ENCODE results near the gene GLIS1.

The GLIS1 gene

DNA sequence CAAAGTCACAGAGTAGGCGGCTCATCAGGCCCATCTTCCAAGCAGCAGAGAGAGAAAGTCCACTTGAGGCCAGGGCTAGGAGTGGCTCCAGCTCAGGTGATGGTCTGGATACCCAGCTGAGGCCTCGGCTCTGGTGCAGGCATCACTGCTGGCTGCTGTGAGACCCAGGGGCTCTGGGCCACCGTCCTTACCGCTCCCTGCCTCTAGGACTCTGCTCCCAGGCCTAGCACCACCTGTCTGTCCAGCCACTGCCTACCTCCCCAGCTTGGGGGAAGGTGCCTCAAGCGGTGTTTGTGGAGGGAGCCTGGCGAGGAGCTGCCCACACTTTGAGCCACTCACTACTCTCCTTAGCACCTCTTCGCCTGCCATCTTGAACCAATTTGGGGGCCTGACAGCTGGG is 221.9 kb downstream of the GLIS1 start:
- no peak for DNase-seq (ENCODE audit: low read depth in 4 of 4, low spot score in 1 of 4)

DNA sequence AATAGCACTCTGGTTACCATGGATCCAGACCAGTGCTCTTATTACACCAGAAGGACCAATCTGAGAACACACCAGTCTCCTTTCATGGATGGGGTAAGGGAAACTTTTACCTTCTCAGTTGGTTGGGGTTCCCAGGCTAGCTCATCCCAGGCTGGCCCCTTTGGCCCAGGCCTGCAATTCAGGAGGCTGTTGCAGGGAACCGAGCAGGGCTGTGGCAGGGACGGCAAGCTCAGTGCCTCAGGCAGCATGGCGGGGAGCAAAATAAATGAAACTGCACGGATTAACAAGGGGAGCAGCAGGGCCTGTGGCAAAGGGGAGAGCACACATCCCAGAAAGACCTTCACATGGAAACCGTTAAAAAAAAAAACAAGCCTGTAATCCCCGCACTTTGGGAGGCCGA is 222.8 kb downstream of the GLIS1 start:
- no peak for DNase-seq (ENCODE audit: low read depth in 4 of 4, low spot score in 1 of 4)

DNA sequence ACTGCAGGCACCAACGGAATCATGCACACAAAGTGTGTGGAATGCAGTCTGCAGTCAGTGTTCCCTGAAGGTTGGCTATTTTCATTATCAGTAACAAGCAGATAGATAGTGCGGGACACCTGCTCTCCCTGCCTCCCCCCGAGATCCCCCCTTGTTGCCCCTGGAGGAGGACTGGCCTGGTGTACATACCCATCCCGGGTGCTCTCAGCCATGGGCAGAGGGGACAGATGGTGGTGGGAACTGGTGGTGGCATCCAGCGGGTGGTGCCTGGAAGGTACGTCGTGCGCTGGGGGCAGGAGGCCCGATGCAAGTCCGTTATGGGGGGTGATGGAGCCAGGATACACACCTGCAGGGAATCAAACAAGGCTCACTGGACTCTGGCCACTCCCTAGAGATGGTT is 224.5 kb downstream of the GLIS1 start:
- no peak for DNase-seq (ENCODE audit: low read depth in 4 of 4, low spot score in 1 of 4)

DNA sequence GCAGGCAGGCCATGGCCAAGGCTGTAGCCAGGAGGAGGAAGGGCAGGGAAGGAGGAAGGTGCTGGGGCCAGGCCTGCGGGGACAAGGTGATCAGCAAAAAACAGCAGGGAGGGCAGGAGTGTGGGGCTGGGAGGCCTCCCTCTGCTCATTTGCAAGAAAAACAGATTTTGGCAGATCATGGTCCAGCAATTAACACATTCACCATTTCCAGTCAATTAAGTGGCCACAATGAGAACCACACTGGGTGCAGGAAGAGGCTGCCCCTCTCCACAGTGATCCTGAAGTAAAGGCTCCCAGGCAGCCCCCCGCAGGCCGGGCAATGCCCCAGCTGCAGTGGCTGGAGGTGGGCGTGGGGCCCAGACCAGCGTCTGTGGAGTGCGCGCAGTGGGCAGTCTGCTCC is 225.1 kb downstream of the GLIS1 start:
- DNase-seq (ENCODE audit: low read depth in 4 of 4, low spot score in 1 of 4): no peak

DNA sequence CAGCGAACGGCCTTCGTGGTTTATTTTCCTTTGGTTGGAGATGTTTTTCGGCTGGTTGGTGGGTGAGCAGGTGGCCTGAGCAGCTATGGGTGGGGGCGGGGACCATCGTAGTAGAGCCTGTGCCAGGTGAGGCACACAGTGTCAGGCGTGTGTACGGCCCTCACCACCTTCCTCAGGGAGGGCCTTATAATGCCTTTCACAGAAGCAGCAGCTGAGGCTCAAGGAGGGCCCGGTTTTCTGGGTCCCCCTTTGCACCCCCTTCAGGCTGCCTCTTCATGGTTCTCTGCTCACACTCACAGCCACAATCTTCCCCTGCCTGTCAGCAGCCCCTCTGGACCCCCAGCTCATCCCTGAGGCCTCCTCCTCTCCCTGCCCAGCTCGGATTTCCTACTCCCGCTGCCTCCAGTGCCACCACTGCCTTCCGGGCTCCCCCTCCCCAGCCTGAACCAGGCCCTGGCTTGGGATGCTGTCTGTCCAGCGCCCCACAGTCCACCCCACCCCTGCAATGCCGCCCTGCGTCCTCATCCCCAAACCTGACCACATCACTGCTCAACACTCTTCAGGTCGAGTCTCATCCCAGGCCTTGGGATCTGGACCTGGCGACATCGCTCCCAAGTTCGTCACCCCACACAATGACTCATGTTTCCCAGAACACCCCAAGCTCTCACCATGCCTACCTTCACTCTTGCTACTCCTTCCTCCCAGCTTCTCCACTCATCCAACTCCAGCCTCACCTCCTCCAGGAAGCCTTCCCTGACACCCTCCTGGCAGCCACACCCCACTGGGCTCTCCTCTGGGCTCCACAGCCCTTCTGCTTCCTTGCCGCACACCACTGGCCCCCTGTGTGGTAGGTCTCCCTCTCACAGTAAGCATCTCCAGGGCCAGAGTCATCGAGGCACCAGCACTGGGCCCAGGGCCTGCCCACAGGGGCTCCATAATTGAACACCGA is 225.9 kb downstream of the GLIS1 start:
- DNase-seq (ENCODE audit: low read depth in 4 of 4, low spot score in 1 of 4): no peak

DNA sequence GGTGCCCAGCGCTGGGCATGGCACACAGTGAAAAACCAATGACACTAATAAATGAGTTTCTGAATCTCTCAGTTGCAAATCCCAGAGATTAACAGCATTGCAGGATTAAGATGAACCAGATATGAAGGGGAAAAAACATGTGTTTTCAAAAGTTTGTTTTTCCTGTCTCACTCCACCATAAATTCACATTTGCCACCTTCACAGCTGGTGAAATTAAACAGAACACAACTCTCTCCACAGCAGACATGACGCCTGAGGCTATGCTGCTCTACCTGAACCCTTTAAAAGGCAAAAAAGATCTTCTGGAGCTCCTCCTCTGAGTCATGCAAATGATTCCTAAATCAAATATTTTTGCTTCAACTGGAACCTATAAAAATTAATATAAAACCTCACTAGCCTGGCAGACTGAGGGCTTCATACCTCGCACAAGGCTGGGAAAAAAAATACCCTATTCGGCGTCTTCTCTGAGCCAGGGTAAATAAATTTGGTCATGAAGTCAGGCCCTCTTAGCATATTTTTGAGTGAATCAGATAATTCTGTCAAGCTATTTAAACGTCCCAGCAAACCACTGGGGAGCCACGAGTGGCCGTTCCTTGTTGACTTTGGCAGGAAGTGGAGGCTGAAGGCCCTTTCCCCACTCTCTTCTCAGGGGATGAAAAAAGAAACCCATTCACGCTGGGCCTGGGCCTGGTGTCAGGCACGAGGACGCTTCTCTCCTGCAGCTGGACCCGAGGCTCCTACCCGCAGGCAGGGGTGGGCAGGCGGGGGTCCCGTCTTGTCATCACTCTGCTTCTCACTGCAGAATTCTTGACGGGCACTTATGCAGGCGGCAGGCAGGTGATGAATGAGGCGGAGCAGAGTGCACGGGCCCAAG is 226.8 kb downstream of the GLIS1 start:
- no peak for DNase-seq (ENCODE audit: low read depth in 4 of 4, low spot score in 1 of 4)

DNA sequence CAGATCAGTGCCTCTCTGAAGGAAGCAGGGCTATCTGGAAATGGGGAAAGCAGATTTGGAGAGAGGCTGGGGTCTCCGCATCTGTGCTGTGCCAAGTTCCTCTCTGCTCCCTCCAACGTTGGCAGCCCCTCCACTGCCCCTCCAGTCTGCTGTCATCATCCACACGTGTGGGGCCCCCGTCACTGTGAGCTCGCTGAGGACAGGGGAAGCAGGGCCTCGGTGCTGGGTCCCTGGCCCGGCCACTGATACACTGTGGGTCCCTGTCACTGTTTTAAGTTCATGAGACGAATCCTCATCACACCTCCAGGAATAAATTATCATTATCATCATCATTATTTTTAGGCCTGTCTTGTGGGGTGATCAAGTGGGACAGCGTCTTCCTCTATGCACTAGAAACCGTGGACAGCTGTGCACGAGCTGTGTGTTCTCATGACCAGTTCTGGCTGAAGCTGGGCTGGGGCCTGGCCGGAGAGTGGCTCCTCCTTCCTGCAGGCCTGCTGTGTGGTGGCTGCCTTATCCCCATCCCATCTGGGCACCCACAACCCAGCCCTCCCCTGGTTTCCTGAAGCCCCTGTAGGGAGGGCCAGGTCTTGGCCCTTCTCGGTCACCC is 227.5 kb downstream of the GLIS1 start:
- DNase-seq (ENCODE audit: low read depth in 4 of 4, low spot score in 1 of 4): no peak

DNA sequence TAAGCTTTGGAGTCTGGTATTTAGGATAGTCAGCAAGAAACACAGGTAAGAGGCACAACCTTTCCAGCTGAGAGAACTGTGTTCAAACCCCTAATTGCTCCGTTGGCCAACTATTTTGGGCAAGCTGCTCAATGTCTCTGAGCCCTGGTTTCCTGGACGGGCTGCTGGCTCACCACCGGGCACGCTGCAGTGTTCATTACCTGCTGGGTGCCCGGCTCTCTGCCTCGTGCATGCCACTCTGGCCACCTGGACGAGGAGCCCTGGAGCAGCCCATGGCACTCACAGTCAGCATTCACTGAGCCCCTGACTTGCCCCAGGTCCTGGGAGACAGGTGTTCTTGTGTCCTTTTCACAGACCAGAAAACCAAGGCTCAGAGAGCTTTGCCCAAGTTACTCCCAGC is 228.7 kb downstream of the GLIS1 start:
- no peak for DNase-seq (ENCODE audit: low read depth in 4 of 4, low spot score in 1 of 4)

DNA sequence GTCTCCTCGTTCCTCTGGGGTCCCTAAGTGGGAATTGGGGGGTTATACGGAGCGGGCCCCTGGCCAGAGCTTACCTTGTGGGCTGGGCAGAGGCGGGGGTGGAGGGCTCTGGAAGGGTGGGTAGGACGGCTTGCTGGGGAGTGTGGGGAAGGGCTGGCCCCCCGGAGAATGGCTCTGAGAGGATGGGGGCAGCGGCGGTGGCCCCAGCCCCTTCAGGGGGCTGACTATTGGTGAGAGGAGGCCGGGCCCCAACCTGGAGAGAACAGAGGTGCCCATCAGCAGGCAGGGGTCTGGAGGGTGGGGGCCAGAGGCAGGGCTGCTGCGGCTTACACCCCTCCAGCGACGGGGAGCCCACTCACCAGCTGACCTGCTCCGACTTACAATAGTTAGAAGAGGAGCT is 229.2 kb downstream of the GLIS1 start:
- DNase-seq (ENCODE audit: low read depth in 4 of 4, low spot score in 1 of 4): no peak

DNA sequence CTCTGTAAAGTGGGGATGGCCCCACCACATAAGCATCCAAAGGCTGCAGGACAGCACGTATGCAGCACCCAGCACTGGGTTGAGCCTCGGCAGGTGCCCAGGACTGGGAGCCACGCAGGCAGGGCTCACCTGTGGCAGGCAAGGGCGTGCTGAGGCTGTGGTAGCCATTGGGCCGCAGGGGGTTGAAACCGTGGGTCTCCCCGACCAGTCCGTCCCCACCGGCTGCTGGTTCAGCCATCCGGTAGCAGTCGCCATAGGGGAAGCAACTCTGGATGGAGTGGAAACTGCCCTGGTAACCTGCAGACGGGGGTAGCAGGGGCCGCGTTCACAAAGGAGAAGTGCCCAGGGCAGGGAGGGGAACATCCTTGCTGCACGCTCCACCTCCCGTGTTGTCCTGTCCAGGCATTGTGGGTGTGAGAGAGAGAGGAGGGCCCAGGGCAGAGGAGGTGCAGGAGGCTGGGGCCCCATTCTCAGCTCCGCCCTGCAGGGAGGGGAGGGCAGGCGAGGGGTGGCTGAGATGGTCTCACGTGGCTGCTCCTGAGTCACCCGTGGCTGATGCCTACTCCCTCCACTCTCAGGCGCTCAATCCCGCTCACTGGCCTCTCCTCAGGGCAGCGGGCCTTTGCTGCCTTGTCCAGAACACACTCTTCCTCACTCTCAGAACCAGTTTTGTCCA is 229.8 kb downstream of the GLIS1 start:
- no peak for DNase-seq (ENCODE audit: low read depth in 4 of 4, low spot score in 1 of 4)

DNA sequence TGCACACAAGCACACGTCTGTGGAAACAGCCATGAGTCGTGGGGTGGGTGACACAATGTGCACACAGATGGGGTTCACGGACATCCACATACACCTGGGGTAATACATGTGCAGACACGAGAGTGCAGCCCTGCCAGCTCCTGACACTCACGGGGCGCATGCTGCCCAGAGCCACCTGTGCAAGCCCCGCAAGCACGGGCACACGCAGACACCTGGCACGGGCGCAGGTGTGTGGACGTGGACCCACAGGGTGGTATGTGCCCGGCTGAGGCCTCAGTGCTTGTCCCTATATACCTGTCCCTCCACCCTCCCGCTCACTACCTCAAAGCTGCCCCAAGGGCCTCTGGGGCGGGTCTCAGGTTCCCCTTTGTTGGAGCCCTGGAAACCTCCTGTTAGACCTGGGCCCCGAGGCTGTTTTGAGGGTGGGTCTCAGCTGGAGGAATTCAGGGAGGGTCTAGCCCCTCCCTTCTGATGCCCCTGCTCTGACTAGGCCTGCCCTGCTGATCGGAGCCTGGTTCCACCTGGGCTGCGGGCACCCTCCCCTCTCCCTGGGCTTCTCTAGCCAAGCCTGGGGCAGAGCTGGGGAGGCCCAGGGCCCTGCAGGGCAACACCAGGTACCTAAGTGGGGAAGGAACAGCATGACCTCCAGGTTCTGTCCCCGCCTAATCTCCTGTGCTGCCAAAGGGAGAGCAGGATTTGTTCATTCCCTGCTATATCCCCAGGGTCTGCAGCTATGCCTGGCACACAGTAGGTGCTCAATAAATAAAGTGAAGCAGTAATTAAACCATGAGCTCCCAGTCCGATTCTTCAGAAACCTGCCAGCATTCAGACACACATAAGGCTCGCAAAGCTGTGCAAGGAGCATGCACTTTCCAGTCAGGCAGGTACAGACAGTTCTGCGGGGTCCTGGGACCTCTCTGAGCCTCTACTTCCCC is 230.6 kb downstream of the GLIS1 start:
- no peak for DNase-seq (ENCODE audit: low read depth in 4 of 4, low spot score in 1 of 4)

DNA sequence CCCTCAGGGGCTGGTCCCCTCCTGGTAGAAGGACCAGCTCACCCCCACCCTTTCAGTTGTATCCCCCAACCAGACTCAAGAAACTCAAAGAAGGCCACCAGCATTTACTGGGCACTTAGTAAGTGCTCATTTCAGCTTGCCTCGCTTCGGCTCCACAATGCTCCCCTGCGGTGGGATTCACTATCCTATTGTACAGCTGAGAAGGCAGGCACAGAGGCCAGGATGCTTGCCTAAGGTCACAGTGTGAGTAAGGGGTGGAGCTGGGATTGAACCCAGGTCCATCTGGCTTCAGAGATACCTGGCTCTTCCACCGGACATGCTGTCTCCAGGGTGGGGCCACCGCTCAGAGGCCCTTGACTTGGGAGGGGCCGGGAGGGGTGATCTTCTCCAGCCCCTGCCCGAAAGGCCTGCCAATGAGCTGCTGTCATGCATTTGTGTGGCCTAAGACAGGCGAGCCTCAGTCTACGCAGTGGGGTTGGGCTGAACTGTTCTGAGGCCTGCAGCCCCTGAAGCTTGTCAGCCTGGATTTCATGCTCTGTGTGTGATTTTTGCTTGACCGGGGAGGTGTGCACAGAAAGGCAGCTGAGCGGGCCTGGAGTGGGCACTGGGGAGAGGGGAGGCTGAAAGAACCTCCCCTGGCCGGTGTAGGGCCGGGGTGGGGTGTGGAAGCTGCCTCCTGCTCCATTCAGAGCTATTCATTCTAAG is 231.7 kb downstream of the GLIS1 start:
- DNase-seq (ENCODE audit: low read depth in 4 of 4, low spot score in 1 of 4): no peak

DNA sequence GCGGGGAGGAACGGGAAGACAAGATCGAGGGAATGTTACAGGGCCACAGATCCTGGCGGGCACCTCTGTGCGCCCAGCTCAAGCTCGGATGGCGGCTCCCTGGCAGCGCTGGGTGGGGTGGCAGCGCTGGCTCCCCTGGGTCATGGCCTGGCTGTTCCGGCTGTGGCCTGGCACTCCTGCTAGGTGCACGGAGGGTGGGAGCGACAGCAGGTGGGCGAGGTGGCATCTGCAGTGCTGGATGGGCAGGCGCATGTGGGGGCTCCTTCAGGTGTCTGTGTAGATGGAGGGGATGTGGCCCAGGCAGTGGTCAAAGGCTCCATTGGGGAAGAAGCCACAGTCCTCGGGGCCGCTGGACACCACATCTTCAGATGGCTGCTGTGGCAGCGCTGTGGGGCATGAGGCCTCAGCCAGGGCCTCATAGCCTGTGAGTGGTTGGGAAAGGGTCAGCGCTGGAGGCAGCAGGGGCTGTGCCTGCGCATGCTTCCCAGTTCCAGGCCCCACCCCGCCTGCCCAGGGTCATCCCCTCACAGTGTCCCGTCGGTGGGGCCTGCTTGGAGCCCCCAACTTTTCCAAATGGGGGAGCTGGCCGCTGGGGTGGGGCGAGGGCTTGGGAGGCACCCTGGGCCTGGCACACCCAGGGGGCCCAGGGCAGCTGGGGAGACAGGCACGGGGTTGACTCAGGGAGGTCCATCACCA is 232.5 kb downstream of the GLIS1 start:
- DNase-seq (ENCODE audit: low read depth in 4 of 4, low spot score in 1 of 4): no peak

DNA sequence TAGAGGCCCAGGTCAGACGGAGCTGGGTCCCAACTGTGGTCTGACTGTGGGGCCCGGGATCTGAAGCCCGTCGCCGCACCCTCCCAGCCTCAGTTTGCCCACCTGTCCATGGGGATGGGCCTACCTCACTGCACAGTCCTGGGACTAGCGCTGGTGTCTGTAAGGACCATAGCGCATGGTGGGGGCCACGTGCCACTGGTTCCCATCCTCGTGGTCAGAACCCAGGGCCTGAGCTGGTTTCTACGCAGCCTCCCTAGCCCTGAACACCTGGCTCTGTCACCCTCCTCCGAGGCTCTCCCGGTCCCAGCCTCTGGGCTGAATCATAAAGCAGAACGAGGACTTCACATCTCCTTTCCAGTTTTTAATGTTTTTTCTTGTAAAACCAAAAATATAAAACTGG is 233.1 kb downstream of the GLIS1 start:
- no peak for DNase-seq (ENCODE audit: low read depth in 4 of 4, low spot score in 1 of 4)

DNA sequence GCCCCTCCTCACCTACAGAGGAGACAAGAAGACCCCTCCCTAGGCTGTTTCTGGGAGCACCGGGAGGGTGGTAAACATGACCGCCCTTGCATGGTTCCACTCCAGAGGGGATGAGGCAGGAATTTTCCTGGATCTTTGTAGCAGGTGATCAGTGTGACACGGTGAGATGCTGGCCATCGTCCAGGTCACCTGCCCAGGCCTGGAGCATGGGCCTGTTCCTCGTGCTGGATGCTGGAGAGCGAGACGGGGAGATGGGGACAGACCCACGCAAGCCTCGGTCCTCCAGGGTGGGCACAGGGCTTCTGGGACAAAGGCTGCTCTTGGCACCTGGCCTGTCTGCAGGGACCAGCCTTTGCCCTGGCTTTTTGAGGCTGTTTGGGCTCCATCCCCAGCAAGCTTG is 233.6 kb downstream of the GLIS1 start:
- no peak for DNase-seq (ENCODE audit: low read depth in 4 of 4, low spot score in 1 of 4)

DNA sequence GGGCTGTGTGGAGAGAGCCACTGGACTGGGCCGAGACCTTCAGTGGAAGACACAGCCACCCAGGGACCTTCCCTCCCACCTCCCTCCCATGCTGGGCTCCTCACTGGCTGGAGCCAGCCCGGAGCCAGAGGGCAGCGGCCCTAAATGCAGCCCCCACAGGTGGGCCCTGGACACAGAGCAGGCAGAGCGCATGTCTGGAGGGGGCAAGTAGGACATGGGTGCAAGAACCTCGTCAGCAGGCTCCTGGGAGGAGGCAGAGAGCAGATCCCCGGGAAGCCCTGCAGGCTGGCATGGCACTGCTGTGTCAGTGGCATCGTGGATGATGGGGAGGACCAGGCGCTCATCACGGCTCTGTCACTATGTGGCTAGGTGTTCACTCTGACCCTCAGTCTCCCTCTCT is 234.1 kb downstream of the GLIS1 start:
- DNase-seq (ENCODE audit: low read depth in 4 of 4, low spot score in 1 of 4): no peak

DNA sequence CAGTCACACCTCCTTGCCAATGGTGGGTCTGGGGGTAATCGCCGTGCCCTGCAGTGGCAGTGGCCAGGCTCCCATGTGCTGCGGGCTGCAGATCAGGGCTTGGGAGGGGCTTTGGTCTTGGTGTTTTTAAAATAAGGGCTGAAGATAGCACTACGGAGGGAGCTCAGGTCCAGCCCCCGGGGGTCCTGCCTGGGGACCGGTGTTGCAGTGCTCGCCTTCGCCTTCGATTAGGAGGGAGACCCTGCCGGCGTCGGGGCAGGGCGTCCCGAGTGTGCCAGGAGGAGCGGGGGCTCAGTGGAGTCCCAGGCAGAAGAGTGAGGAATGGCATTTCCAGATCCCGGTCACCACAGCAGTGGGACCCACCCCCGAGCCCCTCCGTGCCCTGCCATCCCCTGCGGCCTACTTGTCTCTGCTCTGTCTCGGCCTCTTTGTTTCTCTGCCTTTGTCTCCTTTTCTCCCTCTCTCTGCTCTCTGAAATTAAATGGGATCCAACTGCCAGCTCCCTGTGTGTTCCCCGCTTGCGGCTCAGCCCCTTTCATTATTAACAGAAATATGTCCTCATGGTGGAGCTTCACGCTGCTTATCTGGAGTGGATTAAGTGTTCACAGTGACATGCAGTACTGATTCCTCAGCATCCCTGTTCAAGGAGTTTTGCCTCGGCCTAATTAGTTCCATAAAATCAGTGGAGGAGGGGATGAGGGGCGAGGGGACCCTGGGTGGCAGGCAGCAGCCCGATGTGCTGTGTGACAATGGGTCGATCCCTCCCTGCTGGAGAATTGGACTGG is 235.3 kb downstream of the GLIS1 start:
- no peak for DNase-seq (ENCODE audit: low read depth in 4 of 4, low spot score in 1 of 4)
